ENCODE measurements around the gene LRRC4B. TPM values are rescaled to one million over a fixed set of nuclear protein-coding genes. Genes with fewer than 3 reads are reported as not detected.
"Not testable (repeated sequence)": the region's sequence is repeated elsewhere in the genome, so short reads cannot be mapped to it uniquely, and the experiment has no call there.

Gene LRRC4B
- total and polyA plus RNA-seq, 2 donors (not counting 1 experiment from before 2014, with no cell fraction given): 0.02 to 0.17 TPM

- Histone ChIP-seq H2AFZ (ENCODE audit: low read length) (no peak overlapping the region), H3K36me3 (ENCODE audit: control insufficient read depth, insufficient read depth, low read length) (no peaks in the 10 kb centered on the region), H3K79me2 (ENCODE audit: control insufficient read depth, insufficient read depth, low read length) (no peaks in the 10 kb centered on the region), H3K4me1 (ENCODE audit: control insufficient read depth, extremely low read depth, insufficient read depth, low read length) (no peaks in the 10 kb centered on the region), H3K9me3 (ENCODE audit: control insufficient read depth, insufficient read depth, low read depth, low read length) (no peaks in the 10 kb centered on the region), H3K9ac (ENCODE audit: insufficient read depth, low read length) (no peak overlapping the region), H3K27ac (ENCODE audit: insufficient read depth, low read length) (no peak overlapping the region), H3K4me3 (replicated peaks in 1 of 4; ENCODE audit: control extremely low read depth in 1 of 4, insufficient read depth in 1 of 4, low read depth in 3 of 4, low read length in 4 of 4) (no peak overlapping the region), H3K4me2 (ENCODE audit: extremely low read depth, insufficient read depth, low read length) (no peak overlapping the region), H3K27me3 (ENCODE audit: control insufficient read depth, insufficient read depth, low read length) (no peaks in the 10 kb centered on the region), H4K20me1 (ENCODE audit: control insufficient read depth, extremely low read depth, insufficient read depth, low read length) (no peaks in the 10 kb centered on the region)
- no peak for DNase-seq (ENCODE audit: low read depth in 2 of 2)
- no peak for TF ChIP-seq CTCF (conservative IDR thresholded peaks at IDR 0.05 in 1 of 2, IDR thresholded peaks at IDR 0.05 in 1 of 2; ENCODE audit: low read depth in 1 of 2, low read length in 2 of 2)
- TF ChIP-seq EZH2 (IDR thresholded peaks at IDR 0.05; ENCODE audit: low read length, missing control alignments): no peak
Observed at GRCh38 chr19:50532952-50533351, 35.3 kb downstream of the LRRC4B start.

- Histone ChIP-seq H2AFZ (ENCODE audit: low read length) (no peak overlapping the region), H4K20me1 (ENCODE audit: control insufficient read depth, extremely low read depth, insufficient read depth, low read length) (no peaks in the 10 kb centered on the region), H3K79me2 (ENCODE audit: control insufficient read depth, insufficient read depth, low read length) (no peaks in the 10 kb centered on the region), H3K4me3 (replicated peaks in 1 of 4; ENCODE audit: control extremely low read depth in 1 of 4, insufficient read depth in 1 of 4, low read depth in 3 of 4, low read length in 4 of 4) (no peak overlapping the region), H3K9me3 (ENCODE audit: control insufficient read depth, insufficient read depth, low read depth, low read length) (no peaks in the 10 kb centered on the region), H3K36me3 (ENCODE audit: control insufficient read depth, insufficient read depth, low read length) (no peaks in the 10 kb centered on the region), H3K27me3 (ENCODE audit: control insufficient read depth, insufficient read depth, low read length) (no peaks in the 10 kb centered on the region), H3K9ac (ENCODE audit: insufficient read depth, low read length) (no peak overlapping the region), H3K4me2 (ENCODE audit: extremely low read depth, insufficient read depth, low read length) (no peak overlapping the region), H3K4me1 (ENCODE audit: control insufficient read depth, extremely low read depth, insufficient read depth, low read length) (no peaks in the 10 kb centered on the region), H3K27ac (ENCODE audit: insufficient read depth, low read length) (no peak overlapping the region)
- TF ChIP-seq CTCF (conservative IDR thresholded peaks at IDR 0.05 in 1 of 2, IDR thresholded peaks at IDR 0.05 in 1 of 2; ENCODE audit: low read depth in 1 of 2, low read length in 2 of 2) (no peak), EZH2 (IDR thresholded peaks at IDR 0.05; ENCODE audit: low read length, missing control alignments) (no peak)
- no peak for DNase-seq (ENCODE audit: low read depth in 2 of 2)
Observed at GRCh38 chr19:50531171-50531612, 37.0 kb downstream of the LRRC4B start.

- not testable (repeated sequence) for H4K20me1 ChIP-seq (ENCODE audit: control insufficient read depth, extremely low read depth, insufficient read depth, low read length); H3K79me2 ChIP-seq (ENCODE audit: control insufficient read depth, insufficient read depth, low read length); H2AFZ ChIP-seq (ENCODE audit: low read length); DNase-seq (ENCODE audit: low read depth in 2 of 2); H3K9me3 ChIP-seq (ENCODE audit: control insufficient read depth, insufficient read depth, low read depth, low read length); H3K27me3 ChIP-seq (ENCODE audit: control insufficient read depth, insufficient read depth, low read length); H3K4me2 ChIP-seq (ENCODE audit: extremely low read depth, insufficient read depth, low read length); H3K9ac ChIP-seq (ENCODE audit: insufficient read depth, low read length); H3K4me3 ChIP-seq (replicated peaks in 1 of 4; ENCODE audit: control extremely low read depth in 1 of 4, insufficient read depth in 1 of 4, low read depth in 3 of 4, low read length in 4 of 4); H3K4me1 ChIP-seq (ENCODE audit: control insufficient read depth, extremely low read depth, insufficient read depth, low read length); H3K36me3 ChIP-seq (ENCODE audit: control insufficient read depth, insufficient read depth, low read length); H3K27ac ChIP-seq (ENCODE audit: insufficient read depth, low read length)
Observed at GRCh38 chr19:50528052-50528451, 40.2 kb downstream of the LRRC4B start.

All from fibroblast of lung (primary cell).